Mesenchymal stem cell (in vitro differentiated cells and primary cell): ENCODE results near the gene CNP.
A peak's percentile ranks its signal among the peaks of the same experiment; 100 is the strongest.

Experiments used
- DNase-seq: peaks from one replicate; pipeline ENCODE4 v3.0.0-alpha.2; 2013
- H2AFZ ChIP-seq: one replicate; pipeline ENCODE4 v1.6.1; 2013; ENCODE audit warnings: low read depth, mild to moderate bottlenecking, control low read depth, inconsistent platforms, low read length, moderate library complexity
- H2AK5ac ChIP-seq: 2 replicates; pipeline ENCODE4 v1.6.1; 2013; ENCODE audit warnings: low read length, moderate library complexity, mild to moderate bottlenecking, inconsistent platforms; ENCODE audit not compliant: severe bottlenecking
- H2BK120ac ChIP-seq: one replicate; pipeline ENCODE4 v1.6.1; 2013; ENCODE audit warnings: low read depth, mild to moderate bottlenecking, inconsistent platforms, low read length, moderate library complexity
- H2BK12ac ChIP-seq, 2 experiments: one replicate each; pipeline ENCODE4 v1.6.1; 2013; ENCODE audit warnings: inconsistent platforms in 2 of 2, low read length in 2 of 2, mild to moderate bottlenecking in 2 of 2, moderate library complexity in 2 of 2, control low read depth in 1 of 2
- H2BK15ac ChIP-seq: one replicate; pipeline ENCODE4 v1.6.1; 2013; ENCODE audit warnings: mild to moderate bottlenecking, low read depth, inconsistent platforms; ENCODE audit not compliant: poor library complexity, severe bottlenecking
- H2BK5ac ChIP-seq: 2 replicates; pipeline ENCODE4 v1.6.1; 2013; ENCODE audit warnings: low read depth, mild to moderate bottlenecking, low read length, control low read depth, inconsistent platforms; ENCODE audit not compliant: poor library complexity, severe bottlenecking
- H3K14ac ChIP-seq, 2 experiments: one replicate each; pipeline ENCODE4 v1.6.1; 2013; ENCODE audit warnings: inconsistent platforms in 2 of 2, low read length in 2 of 2, control low read depth in 1 of 2, mild to moderate bottlenecking in 1 of 2, moderate library complexity in 1 of 2
- H3K18ac ChIP-seq, 2 experiments: one replicate each; pipeline ENCODE4 v1.6.1; 2013; ENCODE audit warnings: inconsistent platforms in 2 of 2, low read length in 2 of 2, control low read depth in 1 of 2, low read depth in 1 of 2, mild to moderate bottlenecking in 1 of 2
- H3K23ac ChIP-seq, 2 experiments: one replicate each; pipeline ENCODE4 v1.6.1; 2013; ENCODE audit warnings: inconsistent platforms in 2 of 2, low read length in 2 of 2, mild to moderate bottlenecking in 2 of 2, moderate library complexity in 2 of 2, control low read depth in 1 of 2
- H3K27ac ChIP-seq: 2 replicates; pipeline ENCODE4 v1.5.1; 2013; ENCODE audit warnings: mild to moderate bottlenecking, moderate library complexity, low read length, control low read depth, inconsistent platforms; ENCODE audit not compliant: poor library complexity, severe bottlenecking
- H3K27me3 ChIP-seq, 2 experiments: 2 replicates each; pipeline versions ENCODE4 v1.6.1 to v1.7.0; 2013; ENCODE audit warnings: low read length in 2 of 2, mild to moderate bottlenecking in 2 of 2, moderate library complexity in 2 of 2, control low read depth in 1 of 2, inconsistent platforms in 1 of 2; ENCODE audit not compliant: control insufficient read depth in 1 of 2, insufficient read depth in 1 of 2
- H3K36me3 ChIP-seq, 2 experiments: 2 replicates each; pipeline versions ENCODE4 v1.6.1 to v1.7.0; 2013; ENCODE audit warnings: low read length in 2 of 2, control low read depth in 1 of 2, inconsistent platforms in 1 of 2, low read depth in 1 of 2, mild to moderate bottlenecking in 1 of 2; ENCODE audit not compliant: insufficient read depth in 2 of 2, control insufficient read depth in 1 of 2
- H3K4ac ChIP-seq, 2 experiments: one replicate each; pipeline ENCODE4 v1.6.1; 2013; ENCODE audit warnings: inconsistent platforms in 2 of 2, low read length in 2 of 2, mild to moderate bottlenecking in 2 of 2, moderate library complexity in 2 of 2, control low read depth in 1 of 2, low read depth in 1 of 2
- H3K4me1 ChIP-seq: 2 replicates; pipeline ENCODE4 v1.6.1; 2013; ENCODE audit warnings: low read depth, low read length, control low read depth; ENCODE audit not compliant: control insufficient read depth, insufficient read depth
- H3K4me2 ChIP-seq: 2 replicates; pipeline ENCODE4 v1.6.1; 2013; ENCODE audit warnings: low read length, mild to moderate bottlenecking, inconsistent platforms; ENCODE audit not compliant: poor library complexity, severe bottlenecking
- H3K4me3 ChIP-seq, 2 experiments: 2 replicates each; pipeline versions ENCODE4 v1.5.1 to v1.7.0; 2013; ENCODE audit warnings: low read length in 2 of 2, mild to moderate bottlenecking in 2 of 2, control low read depth in 1 of 2, low read depth in 1 of 2; ENCODE audit not compliant: insufficient read depth in 1 of 2
- H3K79me1 ChIP-seq: replicated peaks from 2 replicates; pipeline ENCODE4 v1.6.1; 2013; ENCODE audit warnings: mild to moderate bottlenecking, control low read depth, low read length, inconsistent platforms; ENCODE audit not compliant: poor library complexity, severe bottlenecking
- H3K9ac ChIP-seq: 2 replicates; pipeline ENCODE4 v1.7.0; 2013; ENCODE audit warnings: mild to moderate bottlenecking, low read length, moderate library complexity
- H3K9me3 ChIP-seq: 2 replicates; pipeline ENCODE4 v1.7.0; 2013; ENCODE audit warnings: mild to moderate bottlenecking, low read length; ENCODE audit not compliant: control insufficient read depth
- H4K8ac ChIP-seq: one replicate; pipeline ENCODE4 v1.6.1; 2013; ENCODE audit warnings: inconsistent platforms, mild to moderate bottlenecking, low read length, moderate library complexity
- H4K91ac ChIP-seq: one replicate; pipeline ENCODE4 v1.6.1; 2013; ENCODE audit warnings: mild to moderate bottlenecking, low read length, inconsistent platforms
- WGBS: methylation state at CpG from one replicate; pipeline ENCODE4 v1.1.7; 2013; ENCODE audit warnings: mixed read lengths; 5-methylcytosine and 5-hydroxymethylcytosine counted together

The CNP gene

GRCh38 chr17:42017866-42018200, 51.2 kb downstream of the CNP start:
- Histone ChIP-seq H3K4me3 (peak overlapping the region; percentile 94 to 95), H3K14ac (no peak overlapping the region), H3K4me1 (peaks cover 13% of the 10 kb centered on the region), H2BK5ac (no peak overlapping the region), H3K36me3 (peaks cover 12 to 13% of the 10 kb centered on the region in 2 experiments), H3K9me3 (no peaks in the 10 kb centered on the region), H3K27me3 (no peaks in the 10 kb centered on the region), H2BK120ac (no peak overlapping the region), H2AK5ac (no peak overlapping the region), H3K79me1 (peaks cover 14% of the 10 kb centered on the region), H2AFZ (peak overlapping the region; percentile 29), H3K23ac (no peak overlapping the region), H3K4ac (peak overlapping the region; percentile 53 to 93), H2BK15ac (no peak overlapping the region), H4K8ac (peak overlapping the region; percentile 93), H3K27ac (peak overlapping the region; percentile 80), H4K91ac (peak overlapping the region; percentile 74), H3K18ac (peak overlapping the region; percentile 86 to 95), H2BK12ac (no peak overlapping the region), H3K4me2 (peak overlapping the region; percentile 92), H3K9ac (peak overlapping the region; percentile 96)
- DNase-seq: no peak
- 5% methylated on average over 11 of the region's 11 CpGs for WGBS

- Histone ChIP-seq H2AFZ (no peak overlapping the region), H3K27me3 (no peaks in the 10 kb centered on the region), H3K36me3 (peaks cover 15 to 17% of the 10 kb centered on the region in 2 experiments), H4K8ac (peak overlapping the region; percentile 45), H3K9ac (peak overlapping the region; percentile 96), H4K91ac (peak overlapping the region; percentile 57), H2BK120ac (no peak overlapping the region), H2BK12ac (peak overlapping the region in 1 of 2 experiments; percentile 3), H2AK5ac (peak overlapping the region; percentile 44), H2BK15ac (no peak overlapping the region), H3K9me3 (no peaks in the 10 kb centered on the region), H3K4ac (peak overlapping the region in 1 of 2 experiments; percentile 4), H3K18ac (no peak overlapping the region), H3K4me1 (peaks cover 12% of the 10 kb centered on the region), H2BK5ac (no peak overlapping the region), H3K4me2 (no peak overlapping the region), H3K4me3 (peak overlapping the region in 1 of 2 experiments; percentile 95), H3K27ac (no peak overlapping the region), H3K79me1 (peaks cover 14% of the 10 kb centered on the region), H3K14ac (no peak overlapping the region), H3K23ac (no peak overlapping the region)
- DNase-seq: no peak
- 15% methylated on average over 3 of the region's 3 CpGs for WGBS
Observed at GRCh38 chr17:42018339-42018738, 51.7 kb downstream of the CNP start.

GRCh38 chr17:42018988-42019387, 52.4 kb downstream of the CNP start:
- H3K36me3 ChIP-seq: peaks cover 21 to 24% of the 10 kb centered on the region in 2 experiments
- H3K4me1 ChIP-seq: peaks cover 17% of the 10 kb centered on the region
- H2AFZ ChIP-seq: no peak overlapping the region
- no peak overlapping the region for H3K9ac ChIP-seq
- no peak overlapping the region for H3K18ac ChIP-seq
- 93% methylated on average over 4 of the region's 4 CpGs for WGBS
- H2AK5ac ChIP-seq: no peak overlapping the region
- H3K4ac ChIP-seq: no peak overlapping the region
- H3K9me3 ChIP-seq: no peaks in the 10 kb centered on the region
- H2BK12ac ChIP-seq: no peak overlapping the region
- no peaks in the 10 kb centered on the region for H3K27me3 ChIP-seq
- H3K23ac ChIP-seq: no peak overlapping the region
- no peak overlapping the region for H3K4me2 ChIP-seq
- H3K14ac ChIP-seq: no peak overlapping the region
- H3K27ac ChIP-seq: no peak overlapping the region
- H3K79me1 ChIP-seq: peaks cover 14% of the 10 kb centered on the region
- no peak overlapping the region for H2BK120ac ChIP-seq
- no peak overlapping the region for H3K4me3 ChIP-seq
- no peak for DNase-seq
- no peak overlapping the region for H2BK5ac ChIP-seq
- no peak overlapping the region for H4K91ac ChIP-seq
- H4K8ac ChIP-seq: no peak overlapping the region
- H2BK15ac ChIP-seq: no peak overlapping the region

GRCh38 chr17:42019509-42020404, 53.2 kb downstream of the CNP start, which contains the start of gene NKIRAS2:
Gene NKIRAS2 (plus strand): TSS chr17:42020090. CDS start chr17:42021578, 1,488 bp downstream.
- H2AK5ac ChIP-seq: peak within 1 kb of the TSS; percentile 61
- H4K91ac ChIP-seq: peak within 1 kb of the TSS; percentile 94
- H3K9ac ChIP-seq: peak within 1 kb of the TSS; percentile 98
- H3K27me3 ChIP-seq: no peaks in the 10 kb centered on the region
- H3K4ac ChIP-seq: peak within 1 kb of the TSS; percentile 75 to 84
- H4K8ac ChIP-seq: peak within 1 kb of the TSS; percentile 95
- peaks cover 26 to 27% of the 10 kb centered on the region in 2 experiments for H3K36me3 ChIP-seq
- H3K9me3 ChIP-seq: no peaks in the 10 kb centered on the region
- peaks cover 20% of the 10 kb centered on the region for H3K4me1 ChIP-seq
- peak within 1 kb of the TSS; percentile 33 to 78 for H2BK12ac ChIP-seq
- peak within 1 kb of the TSS; percentile 28 for H3K27ac ChIP-seq
- no peak within 1 kb of the TSS for H3K23ac ChIP-seq
- peak within 1 kb of the TSS; percentile 80 to 89 for H3K18ac ChIP-seq
- H2BK15ac ChIP-seq: no peak within 1 kb of the TSS
- WGBS: 8% methylated on average over 49 of the region's 49 CpGs
- no peak within 1 kb of the TSS for H2AFZ ChIP-seq
- no peak within 1 kb of the TSS for H2BK120ac ChIP-seq
- peak within 1 kb of the TSS; percentile 77 for H3K4me2 ChIP-seq
- peak within 1 kb of the TSS in 1 of 2 experiments; percentile 61 for H3K14ac ChIP-seq
- DNase-seq: peak; percentile 93
- peaks cover 14% of the 10 kb centered on the region for H3K79me1 ChIP-seq
- peak within 1 kb of the TSS; percentile 91 to 96 for H3K4me3 ChIP-seq
- peak within 1 kb of the TSS; percentile 61 for H2BK5ac ChIP-seq
